Caki2 (cell line): ENCODE results near the gene CHST15. TPM values are rescaled to one million over a fixed set of nuclear protein-coding genes. Genes with fewer than 3 reads are reported as not detected.

Source experiments
- DNase-seq: peaks from one replicate; pipeline ENCODE4 v3.0.0-alpha.2; 2015; ENCODE audit warnings: low read depth
- in situ Hi-C: cut with HindIII; loops from 2 replicates; pipeline ENCODE4 v1.10.0; 2016; ENCODE audit warnings: low sequenced_read_pairs, low pct_unique_long_range_greater_than_20kb, mixed read lengths
- total RNA-seq: library from RNA; depleted of rRNA; stranded (reverse); fragments of >200 nt; shearing (Covaris generic); gene quantifications from 2 replicates; pipeline ENCODE4 v1.2.3, GENCODE V29; 2014; ENCODE audit warnings: low replicate concordance

Gene CHST15
- total RNA-seq, 1 experiment from 2014 or later, result 27.1 TPM

- in situ Hi-C loops, result no loop called here
Measured at GRCh38 chr10:124001391-124002148, 91.8 kb downstream of the CHST15 start.

GRCh38 chr10:124000792-124001201 is 92.6 kb downstream of the CHST15 start:
- no peak for DNase-seq
- in situ Hi-C loops, result no loop called here

More at GRCh38 chr10:124001391-124002148, 91.8 kb downstream of the CHST15 start:
- no peak for DNase-seq

- in situ Hi-C loops, result loop anchor here (25.0 kb wide), 1 partner anchor 387 kb away; no protein-coding TSS in a partner anchor
- DNase-seq, result no peak
Measured at GRCh38 chr10:123999956-124000615, 93.3 kb downstream of the CHST15 start.

GRCh38 chr10:123999261-123999660 is 94.1 kb downstream of the CHST15 start:
- in situ Hi-C loops, result loop anchor here (25.0 kb wide), 1 partner anchor 388 kb away; no protein-coding TSS in a partner anchor
- no peak for DNase-seq

GRCh38 chr10:123998197-123999141 is 94.9 kb downstream of the CHST15 start:
- no peak for DNase-seq
- in situ Hi-C loops, result loop anchor here (25.0 kb wide), 1 partner anchor 389 kb away; no protein-coding TSS in a partner anchor

GRCh38 chr10:123997486-123998196 is 95.8 kb downstream of the CHST15 start:
- in situ Hi-C loops, result loop anchor here (25.0 kb wide), 1 partner anchor 390 kb away; no protein-coding TSS in a partner anchor
- peak; percentile 79 for DNase-seq

- no peak for DNase-seq
- in situ Hi-C loops, result loop anchor here (25.0 kb wide), 1 partner anchor 390 kb away; no protein-coding TSS in a partner anchor
Measured at GRCh38 chr10:123997013-123997412, 96.4 kb downstream of the CHST15 start.

GRCh38 chr10:123996302-123996701 is 97.1 kb downstream of the CHST15 start:
- no peak for DNase-seq
- in situ Hi-C loops, result loop anchor here (25.0 kb wide), 1 partner anchor 391 kb away; no protein-coding TSS in a partner anchor

GRCh38 chr10:123995461-123996131 is 97.8 kb downstream of the CHST15 start:
- in situ Hi-C loops, result loop anchor here (25.0 kb wide), 1 partner anchor 392 kb away; no protein-coding TSS in a partner anchor
- peak; percentile 82 for DNase-seq

GRCh38 chr10:123995082-123995460 is 98.3 kb downstream of the CHST15 start:
- no peak for DNase-seq
- in situ Hi-C loops, result loop anchor here (25.0 kb wide), 1 partner anchor 392 kb away; no protein-coding TSS in a partner anchor

- peak; percentile 83 for DNase-seq
- in situ Hi-C loops, result loop anchor here (25.0 kb wide), 1 partner anchor 393 kb away; no protein-coding TSS in a partner anchor
Measured at GRCh38 chr10:123994417-123995081, 98.8 kb downstream of the CHST15 start.

GRCh38 chr10:123993534-123994416 is 99.6 kb downstream of the CHST15 start:
- in situ Hi-C loops, result loop anchor here (25.0 kb wide), 1 partner anchor 394 kb away; no protein-coding TSS in a partner anchor
- DNase-seq, result no peak

GRCh38 chr10:123991611-123992570 is 101.5 kb downstream of the CHST15 start:
- in situ Hi-C loops, result loop anchor here (25.0 kb wide), 1 partner anchor 395 kb away; no protein-coding TSS in a partner anchor
- DNase-seq, result no peak

GRCh38 chr10:123990889-123991288 is 102.5 kb downstream of the CHST15 start:
- in situ Hi-C loops, result loop anchor here (25.0 kb wide), 1 partner anchor 396 kb away; no protein-coding TSS in a partner anchor
- DNase-seq, result no peak
